ENCODE results near the gene ZDHHC1.

GRCh38 chr16:67361038-67361437 lies 55.2 kb downstream of the ZDHHC1 start:
- no peak for TF ChIP-seq CTCF (IDR thresholded peaks at IDR 0.05)
- TF ChIP-seq POLR2A (IDR thresholded peaks at IDR 0.05; ENCODE audit: low read depth): no peak
- no peak for TF ChIP-seq EP300 (IDR thresholded peaks at IDR 0.05)
